SU-DHL-6 (cell line): ENCODE data around the gene OR5AC2.
A peak's percentile ranks its signal among the peaks of the same experiment; 100 is the strongest.

ENCODE experiments used
- H2AFZ ChIP-seq: fragments of 200-600 bp; sonication (generic); 2 replicates; pipeline ENCODE4 v1.6.1; 2014; ENCODE audit warnings: low read depth, mild to moderate bottlenecking, moderate library complexity, mixed read lengths, antibody characterized with exemption, low read length; ENCODE audit not compliant: severe bottlenecking
- H3F3A ChIP-seq: fragments of 200-600 bp; shearing (Covaris generic); 2 replicates; pipeline ENCODE4 v1.6.0; 2016; ENCODE audit warnings: antibody characterized with exemption, mild to moderate bottlenecking; ENCODE audit not compliant: insufficient read depth
- H3K27ac ChIP-seq: fragments of 200-600 bp; sonication (generic); 2 replicates; pipeline ENCODE4 v1.5.1; 2016; ENCODE audit warnings: low read depth, mild to moderate bottlenecking, low read length, moderate library complexity, mixed read lengths
- H3K27me3 ChIP-seq: fragments of 200-600 bp; sonication (generic), shearing (Covaris generic); 2 replicates; pipeline ENCODE4 v1.6.0; 2014; ENCODE audit warnings: mild to moderate bottlenecking, low read length
- H3K36me3 ChIP-seq: fragments of 200-600 bp; sonication (generic); 2 replicates; pipeline ENCODE4 v1.6.1; 2014; ENCODE audit warnings: mild to moderate bottlenecking, low read length, mixed read lengths
- H3K4me2 ChIP-seq: fragments of 300-600, 200-600 bp; shearing (Covaris generic), sonication (generic); 2 replicates; pipeline ENCODE4 v1.6.0; 2014; ENCODE audit warnings: low read length, low read depth, mild to moderate bottlenecking; ENCODE audit not compliant: poor library complexity, severe bottlenecking
- H3K4me3 ChIP-seq: fragments of 200-600 bp; sonication (generic); 2 replicates; pipeline ENCODE4 v1.5.1; 2014; ENCODE audit warnings: antibody characterized with exemption, low read length, mild to moderate bottlenecking, mixed read lengths; ENCODE audit not compliant: insufficient read depth, poor library complexity, severe bottlenecking
- H3K79me2 ChIP-seq: fragments of 200-600 bp; sonication (generic); 2 replicates; pipeline ENCODE4 v1.6.1; 2014; ENCODE audit warnings: mild to moderate bottlenecking, low read length, moderate library complexity; ENCODE audit not compliant: insufficient read depth
- H3K9ac ChIP-seq: fragments of 200-600 bp; sonication (generic); 2 replicates; pipeline ENCODE4 v1.7.0; 2014; ENCODE audit warnings: mild to moderate bottlenecking, low read length
- H3K9me2 ChIP-seq: fragments of 200-600 bp; sonication (generic); replicated peaks from 2 replicates; pipeline ENCODE4 v1.6.1; 2014; ENCODE audit warnings: low read length; ENCODE audit not compliant: insufficient read depth
- H3K9me3 ChIP-seq: fragments of 200-600 bp; sonication (generic); 2 replicates; pipeline ENCODE4 v1.6.1; 2014; ENCODE audit warnings: low read length, mixed read lengths; ENCODE audit not compliant: insufficient read depth
- H4K20me1 ChIP-seq: fragments of 200-600 bp; sonication (generic); 2 replicates; pipeline ENCODE4 v1.6.1; 2014; ENCODE audit warnings: low read depth, mild to moderate bottlenecking, antibody characterized with exemption, low read length, moderate library complexity, mixed read lengths
- CTCF ChIP-seq: fragments of 200-600 bp; sonication (generic); IDR thresholded peaks from one replicate; pipeline ENCODE4 v1.5.1; 2017; ENCODE audit warnings: antibody characterized with exemption, mild to moderate bottlenecking, low read length, moderate library complexity; ENCODE audit not compliant: insufficient read depth, poor library complexity, severe bottlenecking
- EZH2phosphoT487 ChIP-seq: fragments of 200-600 bp; sonication (generic), shearing (Covaris generic); conservative IDR thresholded peaks from 2 replicates; pipeline ENCODE4 v1.6.1; 2018; ENCODE audit warnings: mild to moderate bottlenecking, antibody characterized with exemption, low read length, moderate library complexity, mixed read lengths

OR5AC2 gene

DNA sequence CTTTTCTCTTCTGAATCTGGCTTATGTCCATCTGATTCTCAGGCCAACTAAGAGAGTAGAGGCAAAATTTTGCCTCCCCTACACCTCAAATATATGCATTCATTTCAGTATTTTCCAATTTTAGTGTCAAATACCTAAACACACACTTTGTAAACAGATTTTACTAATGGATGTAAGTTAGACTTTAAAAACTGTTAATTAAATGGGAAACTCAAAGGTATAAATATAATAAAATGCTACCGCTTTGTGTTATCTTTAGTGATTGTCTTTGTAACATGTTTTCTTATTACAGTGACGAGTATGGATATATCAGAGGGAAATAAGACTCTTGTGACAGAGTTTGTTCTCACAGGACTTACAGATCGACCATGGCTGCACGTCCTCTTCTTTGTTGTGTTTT is at the start of gene OR5AC2:
TSS of gene OR5AC2 (plus strand) at position 301 of the 400 bp plus-strand sequence. CDS start at position 301, 0 bp downstream.
- Histone ChIP-seq H3F3A (no peaks in the 10 kb centered on the region), H3K9ac (no peak within 1 kb of the TSS), H3K27ac (no peak within 1 kb of the TSS), H3K4me2 (no peak within 1 kb of the TSS), H3K79me2 (no peaks in the 10 kb centered on the region), H2AFZ (no peak within 1 kb of the TSS), H3K27me3 (no peaks in the 10 kb centered on the region), H3K9me3 (no peaks in the 10 kb centered on the region), H3K4me3 (no peak within 1 kb of the TSS), H4K20me1 (no peaks in the 10 kb centered on the region), H3K9me2 (no peaks in the 10 kb centered on the region), H3K36me3 (no peaks in the 10 kb centered on the region)
- TF ChIP-seq EZH2phosphoT487 (no peak), CTCF (no peak)

GRCh38 chr3:98038286-98038685 is 48.7 kb upstream of the OR5AC2 start:
- peak overlapping the region; percentile 92 for H2AFZ ChIP-seq
- H3K79me2 ChIP-seq = no peaks in the 10 kb centered on the region
- H3K36me3 ChIP-seq = no peaks in the 10 kb centered on the region
- no peaks in the 10 kb centered on the region for H3F3A ChIP-seq
- no peak overlapping the region for H3K27ac ChIP-seq
- H3K27me3 ChIP-seq = no peaks in the 10 kb centered on the region
- H3K4me2 ChIP-seq = no peak overlapping the region
- no peaks in the 10 kb centered on the region for H4K20me1 ChIP-seq
- no peak overlapping the region for H3K4me3 ChIP-seq
- TF ChIP-seq EZH2phosphoT487 = no peak
- no peak for TF ChIP-seq CTCF
- no peaks in the 10 kb centered on the region for H3K9me2 ChIP-seq
- no peak overlapping the region for H3K9ac ChIP-seq
- H3K9me3 ChIP-seq = no peaks in the 10 kb centered on the region

DNA sequence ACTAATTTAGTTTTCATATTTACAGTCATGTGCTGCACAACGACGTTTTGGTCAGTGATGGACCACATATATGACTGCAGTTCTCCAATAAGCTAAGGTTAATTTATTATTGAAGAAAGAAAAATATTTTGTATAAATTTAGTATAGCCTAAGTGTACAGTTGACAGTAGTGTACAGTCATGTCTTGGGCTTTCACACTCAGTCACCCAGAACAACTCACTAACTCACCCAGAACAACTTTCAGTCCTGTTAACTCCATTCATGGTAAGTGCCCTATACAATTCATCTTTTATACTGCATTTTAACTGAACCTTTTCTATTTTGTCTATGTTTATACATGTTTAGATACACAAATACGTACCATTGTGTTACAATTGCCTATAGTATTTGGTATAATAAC is 48.1 kb upstream of the OR5AC2 start:
- peak overlapping the region; percentile 92 for H2AFZ ChIP-seq

More for the DNA sequence above, 48.1 kb upstream of the OR5AC2 start:
- H3K27ac ChIP-seq = no peak overlapping the region
- H3K9ac ChIP-seq = no peak overlapping the region
- H3K9me2 ChIP-seq = no peaks in the 10 kb centered on the region
- no peaks in the 10 kb centered on the region for H3K27me3 ChIP-seq
- H3K9me3 ChIP-seq = no peaks in the 10 kb centered on the region
- no peaks in the 10 kb centered on the region for H3K36me3 ChIP-seq
- no peak overlapping the region for H3K4me3 ChIP-seq
- H3K79me2 ChIP-seq = no peaks in the 10 kb centered on the region
- no peaks in the 10 kb centered on the region for H4K20me1 ChIP-seq
- TF ChIP-seq CTCF = no peak
- no peak for TF ChIP-seq EZH2phosphoT487
- H3F3A ChIP-seq = no peaks in the 10 kb centered on the region
- peak overlapping the region; percentile 74 for H3K4me2 ChIP-seq
